ENCODE measurements around the gene CIT.
"Not testable (repeated sequence)": the region's sequence is repeated elsewhere in the genome, so short reads cannot be mapped to it uniquely, and the experiment has no call there.

Gene CIT

GRCh38 chr12:119876761-119877638 is at the start of gene CIT:
CIT (minus strand) TSS chr12:119877320; CDS start chr12:119876168, 1,152 bp downstream.
- DNase-seq, result peak; percentile 94

- DNase-seq, result no peak
Observed at GRCh38 chr12:119925269-119925668, 48.1 kb upstream of the CIT start.

- DNase-seq, result no peak
Observed at GRCh38 chr12:119920064-119920463, 42.9 kb upstream of the CIT start.

GRCh38 chr12:119915894-119916510 is 38.9 kb upstream of the CIT start:
- no peak for DNase-seq

GRCh38 chr12:119914666-119915065 is 37.5 kb upstream of the CIT start:
- no peak for DNase-seq

- no peak for DNase-seq
Observed at GRCh38 chr12:119913536-119914330, 36.6 kb upstream of the CIT start.

- DNase-seq, result no peak
Observed at GRCh38 chr12:119911182-119911581, 34.1 kb upstream of the CIT start.

- DNase-seq, result no peak
Observed at GRCh38 chr12:119910586-119910985, 33.5 kb upstream of the CIT start.

- DNase-seq, result peak; percentile 73
Observed at GRCh38 chr12:119902084-119902509, 25.0 kb upstream of the CIT start.

GRCh38 chr12:119901670-119902069 is 24.6 kb upstream of the CIT start:
- DNase-seq, result no peak

- no peak for DNase-seq
Observed at GRCh38 chr12:119894916-119895315, 17.8 kb upstream of the CIT start.

- not testable (repeated sequence) for DNase-seq
Observed at GRCh38 chr12:119892611-119893010, 15.5 kb upstream of the CIT start.

- DNase-seq, result peak; percentile 24
Observed at GRCh38 chr12:119885549-119885948, 8.4 kb upstream of the CIT start.

GRCh38 chr12:119883791-119884190 is 6.7 kb upstream of the CIT start:
- DNase-seq, result not testable (repeated sequence)

GRCh38 chr12:119883237-119883636 is 6.1 kb upstream of the CIT start:
- no peak for DNase-seq

- no peak for DNase-seq
Observed at GRCh38 chr12:119877639-119877948, 474 bp upstream of the CIT start.

GRCh38 chr12:119870457-119870856 is 6.7 kb downstream of the CIT start:
- no peak for DNase-seq

- DNase-seq, result no peak
Observed at GRCh38 chr12:119869720-119870119, 7.4 kb downstream of the CIT start.

- DNase-seq, result no peak
Observed at GRCh38 chr12:119868992-119869391, 8.1 kb downstream of the CIT start.

- no peak for DNase-seq
Observed at GRCh38 chr12:119864591-119864990, 12.5 kb downstream of the CIT start.

- no peak for DNase-seq
Observed at GRCh38 chr12:119859241-119859640, 17.9 kb downstream of the CIT start.

GRCh38 chr12:119857041-119857591 is 20.0 kb downstream of the CIT start:
- no peak for DNase-seq

- DNase-seq, result no peak
Observed at GRCh38 chr12:119850330-119850729, 26.8 kb downstream of the CIT start.
